Fibroblast of skin of left quadriceps (primary cell): ENCODE measurements around the gene RNASEL.
A peak's percentile ranks its signal among the peaks of the same experiment; 100 is the strongest.
"Not testable (repeated sequence)": the region's sequence is repeated elsewhere in the genome, so short reads cannot be mapped to it uniquely, and the experiment has no call there.

Experiments
- DNase-seq, 2 experiments: peaks; one replicate each; pipeline ENCODE4 v3.0.0-alpha.2; 2013; ENCODE audit warnings: low read depth in 2 of 2

The RNASEL gene, protein sequence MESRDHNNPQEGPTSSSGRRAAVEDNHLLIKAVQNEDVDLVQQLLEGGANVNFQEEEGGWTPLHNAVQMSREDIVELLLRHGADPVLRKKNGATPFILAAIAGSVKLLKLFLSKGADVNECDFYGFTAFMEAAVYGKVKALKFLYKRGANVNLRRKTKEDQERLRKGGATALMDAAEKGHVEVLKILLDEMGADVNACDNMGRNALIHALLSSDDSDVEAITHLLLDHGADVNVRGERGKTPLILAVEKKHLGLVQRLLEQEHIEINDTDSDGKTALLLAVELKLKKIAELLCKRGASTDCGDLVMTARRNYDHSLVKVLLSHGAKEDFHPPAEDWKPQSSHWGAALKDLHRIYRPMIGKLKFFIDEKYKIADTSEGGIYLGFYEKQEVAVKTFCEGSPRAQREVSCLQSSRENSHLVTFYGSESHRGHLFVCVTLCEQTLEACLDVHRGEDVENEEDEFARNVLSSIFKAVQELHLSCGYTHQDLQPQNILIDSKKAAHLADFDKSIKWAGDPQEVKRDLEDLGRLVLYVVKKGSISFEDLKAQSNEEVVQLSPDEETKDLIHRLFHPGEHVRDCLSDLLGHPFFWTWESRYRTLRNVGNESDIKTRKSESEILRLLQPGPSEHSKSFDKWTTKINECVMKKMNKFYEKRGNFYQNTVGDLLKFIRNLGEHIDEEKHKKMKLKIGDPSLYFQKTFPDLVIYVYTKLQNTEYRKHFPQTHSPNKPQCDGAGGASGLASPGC

DNA sequence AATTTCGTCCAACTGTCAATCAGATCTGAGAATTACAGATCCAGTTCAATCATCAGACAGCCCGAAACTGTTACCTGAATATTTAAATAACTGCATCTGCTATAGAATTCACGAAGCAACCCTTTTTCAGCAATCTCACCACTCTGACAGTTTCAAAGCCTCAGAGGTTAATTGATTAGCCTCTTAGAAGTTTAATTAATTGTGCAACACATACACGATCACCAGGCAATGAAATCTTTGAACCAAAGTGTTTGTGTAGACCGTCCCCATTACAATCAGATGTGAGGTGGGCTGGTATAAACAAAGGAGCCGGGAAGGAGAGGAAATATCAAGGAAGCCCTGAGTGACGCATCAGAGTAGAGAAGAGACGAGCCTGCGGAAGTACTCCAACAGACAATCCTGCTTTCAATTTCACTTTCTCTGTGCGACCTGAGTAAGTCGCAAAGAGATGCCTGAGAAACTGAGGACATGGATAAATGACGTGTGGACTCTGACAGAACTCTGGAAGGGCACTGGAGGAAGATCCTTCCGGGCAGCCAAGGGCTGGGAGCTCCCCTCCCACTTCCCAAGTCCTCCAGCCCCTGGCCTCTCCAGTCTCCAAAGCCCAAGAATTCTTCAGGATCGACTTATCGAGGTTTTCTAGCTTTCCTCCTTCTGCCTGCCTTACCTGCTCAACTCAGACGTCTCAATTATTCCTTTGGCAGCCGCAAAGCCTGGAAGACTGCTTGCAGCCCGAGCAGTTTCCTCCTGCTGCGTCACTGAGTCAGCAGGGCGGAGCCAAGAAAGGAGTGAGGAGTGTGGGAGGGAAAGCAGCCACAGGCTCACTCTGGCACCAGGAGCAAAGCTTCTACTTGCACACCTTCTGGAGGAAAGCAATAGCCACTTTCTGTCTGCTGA is at the start of gene RNASEL:
RNASEL (minus strand) TSS at position 757 of the 897 bp plus-strand sequence. CDS start 2,450 bp downstream, outside the sequence.
- DNase-seq, result no peak

DNA sequence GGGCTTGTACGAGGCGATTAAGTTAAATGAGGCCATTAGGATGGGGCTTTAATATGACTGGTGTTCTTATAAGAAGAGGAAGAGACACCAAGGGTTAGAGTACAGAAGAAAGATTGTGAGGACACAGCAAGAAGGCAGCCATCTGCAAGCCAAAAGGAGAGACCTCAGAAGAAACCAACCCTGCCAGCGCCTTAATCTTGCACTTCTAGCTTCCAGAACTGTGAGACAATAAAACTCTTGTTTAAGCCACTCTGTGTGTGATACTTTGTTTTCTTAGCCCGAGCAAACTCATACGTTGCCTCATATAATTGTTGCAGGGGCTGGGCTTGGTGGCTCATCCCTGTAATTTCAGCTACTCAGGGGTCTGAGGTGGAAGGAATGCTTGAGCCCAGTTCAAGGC is 48.7 kb upstream of the RNASEL start:
- no peak for DNase-seq

DNA sequence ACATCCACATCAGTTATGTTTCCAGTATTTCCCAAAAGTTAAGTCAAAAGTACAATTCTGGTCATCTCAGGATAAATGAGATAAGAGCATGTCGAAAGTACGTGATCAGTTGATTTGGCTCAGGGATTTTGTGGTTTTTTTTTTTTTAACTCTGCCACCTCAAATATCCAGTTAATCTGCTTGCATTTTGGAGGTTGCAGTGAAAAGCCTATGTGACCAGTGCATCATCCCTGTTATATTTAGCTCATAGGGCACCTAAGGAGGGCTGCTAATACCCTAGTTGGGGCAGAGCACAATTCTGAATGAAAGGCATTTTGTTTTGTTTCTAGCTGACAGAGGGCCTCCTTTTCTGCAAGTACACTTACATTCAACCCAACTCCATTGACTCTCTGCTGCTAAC is 46.8 kb upstream of the RNASEL start:
- DNase-seq, result no peak

DNA sequence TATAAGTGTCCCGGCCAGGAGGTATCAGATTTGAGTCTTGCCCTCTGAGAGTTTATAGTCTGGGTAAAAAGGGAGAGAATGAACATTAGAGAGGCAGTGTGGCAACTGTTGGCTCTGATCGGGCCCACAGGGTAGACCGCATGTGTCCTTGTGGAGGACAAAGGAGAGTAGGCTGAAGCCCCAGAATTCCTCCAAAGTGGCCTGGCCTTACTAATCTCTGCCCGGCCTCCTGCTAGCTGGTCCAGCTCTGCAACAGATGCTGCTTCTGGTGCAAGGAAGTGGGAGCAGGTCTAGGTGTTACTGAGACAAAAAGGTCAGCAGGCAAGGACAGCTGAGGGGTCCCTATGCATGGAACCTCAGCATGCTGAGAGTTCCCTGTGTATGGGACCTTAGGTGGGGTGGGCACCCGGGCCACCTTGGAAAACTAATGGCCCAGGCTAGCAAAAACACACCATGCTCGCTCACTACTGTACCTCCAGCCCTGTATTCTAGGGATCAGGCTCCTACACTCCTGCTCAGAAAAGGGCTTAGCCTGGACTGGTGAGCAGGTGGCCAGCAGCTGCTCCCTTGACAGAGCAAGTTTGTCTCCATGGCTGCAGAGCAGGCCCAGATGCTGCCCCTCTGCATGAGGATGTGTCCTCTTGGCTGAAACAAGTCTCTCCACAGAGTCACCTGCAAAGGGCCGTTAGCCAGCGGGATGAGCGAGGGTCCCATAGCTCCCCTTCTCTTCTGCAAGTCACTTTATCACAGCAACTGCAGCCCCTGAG is 45.4 kb upstream of the RNASEL start:
- no peak for DNase-seq

DNA sequence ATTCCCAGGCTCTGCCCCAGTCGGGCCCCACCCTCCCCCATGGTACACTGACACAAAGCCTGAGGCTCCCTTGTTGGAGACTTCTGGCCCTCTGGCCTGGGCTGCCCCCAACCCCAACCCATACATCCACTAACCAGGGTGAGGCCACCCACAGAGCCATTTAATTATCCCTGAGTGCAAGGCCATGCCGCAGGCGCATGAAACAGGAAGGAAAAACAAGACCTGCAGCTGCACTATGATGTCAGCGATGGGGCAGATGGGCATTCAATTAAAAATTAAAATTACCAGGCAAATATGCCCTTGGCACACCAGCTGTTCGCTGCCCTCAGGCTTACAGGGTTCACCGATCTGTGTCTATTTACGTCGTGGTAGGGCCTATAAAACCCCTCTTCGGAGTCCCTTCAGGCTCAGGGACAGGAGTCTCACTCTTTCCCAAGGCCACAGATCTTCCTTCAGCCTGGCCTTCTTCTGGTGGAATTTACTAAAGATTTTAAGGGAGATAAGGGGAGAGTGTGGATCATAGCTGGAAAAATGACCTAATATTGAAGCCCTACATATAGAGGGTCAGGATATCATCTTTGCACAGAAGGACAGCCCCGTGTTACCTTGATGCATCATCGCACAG is 44.7 kb upstream of the RNASEL start:
- DNase-seq, result no peak

DNA sequence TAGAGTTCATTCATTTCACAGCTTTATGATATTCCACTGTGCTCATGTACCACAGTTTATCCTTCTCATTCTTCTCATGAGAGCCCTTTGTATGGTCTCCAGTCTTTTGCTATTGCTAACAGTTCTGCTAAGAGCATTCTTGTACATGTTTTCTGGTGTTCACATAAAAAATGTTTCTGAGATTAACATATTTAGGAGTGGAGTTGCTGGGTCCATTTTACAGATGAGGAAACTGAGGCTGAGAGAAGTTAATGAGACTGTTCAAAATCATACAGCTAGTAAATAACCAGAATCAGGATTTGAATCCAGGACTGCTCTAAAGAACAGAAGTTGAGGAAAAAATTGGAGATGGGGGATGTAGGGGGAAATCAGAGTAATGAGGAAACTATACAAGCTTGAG is 44.0 kb upstream of the RNASEL start:
- no peak for DNase-seq

DNA sequence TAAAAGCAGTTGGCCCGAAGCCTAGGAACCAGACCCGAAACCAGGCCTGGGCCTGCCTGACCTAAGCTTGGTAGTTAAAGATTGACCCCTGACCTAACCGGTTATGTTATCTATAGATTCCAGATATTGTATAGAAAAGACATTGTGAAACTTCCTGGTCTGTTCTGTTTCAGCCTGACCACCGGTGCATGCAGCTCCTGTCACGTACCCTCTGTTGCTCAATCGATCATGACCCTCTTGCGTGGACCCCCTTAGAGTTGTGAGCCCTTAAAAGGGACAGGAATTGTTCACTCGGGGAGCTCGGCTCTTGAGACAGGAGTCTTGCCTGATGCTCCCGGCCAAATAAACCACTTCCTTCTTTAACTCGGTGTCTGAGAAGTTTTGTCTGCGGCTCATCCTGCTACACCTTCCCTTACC is 43.4 kb upstream of the RNASEL start:
- DNase-seq, result not testable (repeated sequence)

DNA sequence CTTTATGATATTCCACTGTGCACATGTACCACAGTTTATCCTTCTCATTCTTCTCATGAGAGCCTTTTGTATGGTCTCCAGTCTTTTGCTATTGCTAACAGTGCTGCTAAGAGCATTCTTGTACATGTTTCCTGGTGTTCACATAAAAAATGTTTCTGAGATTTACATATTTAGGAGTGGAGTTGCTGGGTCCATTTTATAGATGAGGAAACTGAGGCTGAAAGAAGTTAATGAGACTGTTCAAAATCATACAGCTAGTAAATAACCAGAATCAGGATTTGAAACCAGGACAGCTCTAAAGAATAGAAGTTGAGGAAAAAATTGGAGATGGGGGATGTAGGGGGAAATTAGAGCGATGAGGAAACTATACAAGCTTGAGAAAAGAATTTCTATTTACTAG is 42.9 kb upstream of the RNASEL start:
- DNase-seq, result no peak

DNA sequence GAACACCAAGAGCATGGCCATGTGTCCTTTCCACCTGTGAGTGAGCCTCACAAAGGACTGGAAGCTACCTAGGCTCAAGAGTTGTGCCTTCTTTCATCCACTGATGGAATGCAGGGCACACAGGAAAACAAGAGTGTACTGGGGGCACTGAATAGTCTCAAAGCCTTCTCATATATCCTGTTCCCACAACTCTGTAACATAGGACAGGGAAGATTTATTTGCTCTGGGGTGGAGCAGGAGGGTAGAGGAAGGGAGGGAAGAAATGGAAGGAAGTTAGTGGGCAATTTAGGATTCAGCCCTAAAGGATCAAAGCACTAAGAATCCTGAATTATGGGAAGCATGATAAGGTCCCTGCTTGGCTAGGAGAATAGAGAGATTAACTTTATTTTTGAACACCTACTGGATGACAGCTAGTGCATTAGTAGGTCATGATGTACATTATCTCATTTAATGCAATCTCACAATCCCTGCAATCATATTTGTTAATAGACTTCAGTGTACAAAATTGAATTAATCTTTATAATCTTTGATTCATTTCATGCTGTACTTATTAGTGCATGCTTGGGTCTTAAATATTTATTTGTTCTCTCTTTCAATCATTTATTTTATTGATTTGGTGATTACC is 42.1 kb upstream of the RNASEL start:
- DNase-seq, result no peak

DNA sequence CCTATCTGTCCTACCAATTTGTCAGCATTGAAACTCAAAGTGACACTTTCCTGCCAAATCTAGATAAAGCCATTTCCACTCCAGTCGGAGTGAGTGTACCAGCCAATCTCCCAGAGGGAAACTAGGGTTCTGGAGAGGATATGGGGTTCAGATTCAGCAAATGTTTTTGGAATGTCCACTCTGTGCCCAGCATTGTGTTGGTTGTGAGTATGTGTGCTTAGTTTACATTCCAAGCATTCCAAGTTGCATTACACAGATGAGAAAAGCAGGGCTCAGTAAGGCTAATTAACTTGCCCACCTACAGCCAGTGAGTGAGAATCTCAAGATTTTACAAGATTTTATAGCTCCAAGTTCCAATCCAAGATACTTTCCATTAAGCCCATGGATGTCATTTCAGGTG is 41.5 kb upstream of the RNASEL start:
- no peak for DNase-seq

DNA sequence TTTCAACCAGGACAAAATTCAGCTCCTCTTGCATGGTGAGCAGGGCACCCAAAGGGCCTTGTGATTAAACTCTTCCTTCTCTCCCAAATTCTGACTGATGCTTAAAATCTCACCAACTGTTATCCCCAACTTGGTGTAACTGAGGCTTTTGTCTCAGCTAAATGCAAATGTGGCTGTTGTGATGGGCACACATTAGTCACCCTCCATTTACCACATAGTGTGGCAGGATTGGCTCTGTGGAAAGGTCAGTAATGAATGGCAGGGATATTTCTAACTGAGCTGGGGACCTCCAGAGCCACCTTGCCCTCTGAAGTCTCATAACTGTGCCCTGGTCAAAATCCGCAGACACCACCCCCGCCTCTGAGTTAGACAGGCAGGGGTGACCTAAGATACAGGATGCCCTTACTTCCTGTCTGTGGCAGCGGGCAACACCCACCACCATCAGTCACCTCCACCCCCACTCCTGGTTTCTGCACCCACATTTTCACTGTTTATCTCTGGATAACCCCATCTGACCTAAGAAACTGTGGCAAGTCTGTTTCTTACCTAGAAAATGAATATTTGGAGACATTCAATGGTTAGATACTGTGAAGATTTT is 40.5 kb upstream of the RNASEL start:
- no peak for DNase-seq

DNA sequence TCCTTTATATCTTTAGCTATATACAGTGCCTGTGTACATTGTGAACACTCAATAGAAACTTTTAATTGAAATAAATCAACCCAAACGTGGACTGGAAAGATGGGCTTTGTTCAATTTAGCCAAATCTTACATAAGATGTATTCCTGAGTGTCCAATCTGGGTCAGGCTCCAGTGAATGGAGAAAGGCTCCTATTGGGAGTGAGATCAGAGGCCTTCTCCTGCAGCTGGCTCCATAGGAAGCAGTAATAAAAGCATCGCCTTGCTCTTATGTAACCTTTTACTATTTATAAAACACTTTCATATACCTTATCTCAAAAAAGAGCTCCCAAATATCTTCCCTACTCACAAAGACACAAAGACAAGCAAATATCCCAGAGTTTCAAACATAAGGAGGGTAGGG is 40.0 kb upstream of the RNASEL start:
- no peak for DNase-seq

DNA sequence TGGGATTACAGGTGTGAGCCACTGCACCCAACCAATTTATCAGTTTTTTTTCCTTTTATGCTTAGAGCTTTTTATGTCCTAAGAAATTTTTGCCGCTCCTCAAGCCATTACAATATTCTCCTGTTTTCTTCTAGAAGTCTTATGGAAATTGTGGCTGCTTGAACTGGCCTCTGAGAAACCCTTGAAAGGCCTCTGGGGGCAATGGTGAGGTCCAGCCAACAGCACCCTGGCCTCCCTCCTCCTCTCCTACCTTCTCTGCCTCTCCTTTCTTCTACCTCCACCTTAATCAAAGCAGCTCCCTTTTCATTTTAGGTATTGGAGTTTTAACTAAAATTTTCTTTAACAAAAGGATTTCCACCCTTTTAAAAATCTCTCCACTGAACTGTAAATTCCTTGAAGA is 39.6 kb upstream of the RNASEL start:
- DNase-seq, result no peak

DNA sequence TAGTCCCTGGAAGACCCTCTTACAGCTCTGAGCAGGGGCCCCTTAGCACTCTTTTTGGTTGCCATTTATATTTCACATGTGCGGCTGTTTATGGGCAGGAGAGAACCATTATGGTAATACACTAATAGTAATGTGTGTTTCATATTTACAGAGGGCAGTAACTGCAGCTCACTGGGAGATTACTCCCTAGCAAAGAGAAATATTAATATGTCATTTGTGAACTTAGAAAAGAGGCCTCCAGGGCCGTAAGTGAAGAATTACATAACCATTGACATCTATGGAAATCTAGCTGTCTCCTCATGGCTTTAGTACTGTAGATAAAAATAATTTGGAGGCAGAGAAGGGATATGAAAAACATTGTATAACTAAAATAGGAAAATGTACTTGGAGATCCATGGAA is 38.6 kb upstream of the RNASEL start:
- DNase-seq, result no peak

DNA sequence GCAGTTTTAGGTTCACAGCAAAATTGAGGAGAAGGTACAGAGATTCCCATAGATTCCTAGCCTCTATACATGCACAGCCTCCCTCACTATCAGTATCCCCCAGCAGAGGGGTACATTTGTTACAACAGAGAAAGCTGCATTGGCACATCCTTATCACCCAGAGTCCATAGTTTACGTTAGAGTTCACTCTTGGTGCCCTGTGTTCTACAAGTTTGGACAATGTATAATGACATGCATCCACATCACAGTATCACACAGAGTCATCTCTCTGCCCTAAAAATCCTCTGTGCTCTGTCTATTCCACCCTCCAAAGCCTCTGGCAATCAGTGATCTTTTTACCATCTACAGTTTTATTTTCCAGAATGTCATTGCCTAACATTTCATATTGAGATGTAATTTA is 37.5 kb upstream of the RNASEL start:
- no peak for DNase-seq

DNA sequence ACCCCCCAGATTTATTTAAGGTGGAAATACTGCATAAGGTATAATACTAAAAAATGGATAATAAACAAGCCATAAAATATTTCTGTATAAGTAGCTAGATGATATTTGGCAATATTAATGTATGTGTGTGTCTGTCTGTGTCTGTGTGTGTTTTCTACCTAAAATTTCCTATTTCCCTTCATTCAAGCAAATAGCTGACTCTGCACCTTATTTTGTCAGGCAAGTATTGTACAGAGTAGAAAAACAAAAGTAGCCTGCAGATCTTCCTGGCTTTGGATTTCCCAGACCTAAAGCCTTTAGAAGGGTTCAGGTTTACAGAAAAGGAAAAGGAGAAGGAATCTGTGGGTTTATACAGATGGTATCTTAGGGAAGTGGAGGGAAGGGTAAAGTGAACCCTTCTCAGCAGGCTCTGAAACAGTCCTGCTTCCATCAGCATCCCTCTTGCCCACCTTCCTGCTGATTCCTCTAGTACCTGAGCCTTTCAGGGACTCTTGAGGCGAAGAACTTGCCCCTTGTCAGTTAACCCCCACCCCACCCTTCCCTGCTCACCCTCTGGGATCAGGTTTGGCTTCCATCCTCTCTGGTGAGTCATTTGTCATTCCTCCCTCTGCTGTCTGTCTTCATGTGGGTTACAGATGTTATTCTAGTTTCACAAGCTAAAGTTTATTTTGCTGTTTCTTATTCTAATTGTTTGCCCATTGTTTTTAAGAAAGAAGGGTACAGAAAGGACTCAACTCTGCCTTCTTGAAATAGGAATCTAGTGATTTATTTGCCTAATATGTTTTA is 36.9 kb upstream of the RNASEL start:
- no peak for DNase-seq

DNA sequence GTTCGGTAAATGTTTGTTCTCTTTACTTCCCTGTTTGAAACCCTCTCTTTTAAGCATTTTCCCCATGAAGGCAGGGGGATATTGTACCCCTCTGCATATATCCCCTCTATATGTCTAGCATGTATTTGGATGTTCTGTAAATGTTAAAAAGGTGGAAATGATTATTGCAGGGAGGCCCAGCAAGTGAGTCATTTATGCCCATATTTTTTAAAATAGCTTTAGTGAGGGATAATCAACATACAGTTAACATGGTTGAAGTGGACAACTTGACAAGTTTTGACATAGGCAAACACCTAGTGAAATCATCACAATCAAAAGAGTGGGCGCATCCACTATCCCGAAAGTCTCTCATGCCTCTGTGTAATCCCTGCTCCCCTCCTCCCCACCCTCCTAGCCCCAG is 36.0 kb upstream of the RNASEL start:
- DNase-seq, result no peak

DNA sequence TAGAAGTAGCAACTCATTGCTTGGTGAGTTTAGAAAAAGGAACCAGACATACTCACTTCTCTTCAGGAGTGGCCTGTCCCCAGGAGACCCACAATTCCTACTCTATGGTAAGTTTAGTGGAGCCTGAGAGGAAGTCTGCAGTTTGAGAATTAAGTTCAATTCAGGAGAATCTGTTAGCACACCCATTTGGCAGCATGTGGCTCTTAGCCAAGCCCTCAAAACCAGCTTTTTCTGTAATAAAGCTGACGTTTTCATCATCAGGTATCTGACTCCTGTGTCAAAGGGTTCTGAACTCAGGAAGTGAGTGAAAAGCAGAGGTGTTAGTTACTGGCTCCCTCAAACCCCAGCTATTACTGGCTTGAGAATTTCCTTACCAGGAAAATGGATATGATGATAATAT is 35.5 kb upstream of the RNASEL start:
- no peak for DNase-seq

DNA sequence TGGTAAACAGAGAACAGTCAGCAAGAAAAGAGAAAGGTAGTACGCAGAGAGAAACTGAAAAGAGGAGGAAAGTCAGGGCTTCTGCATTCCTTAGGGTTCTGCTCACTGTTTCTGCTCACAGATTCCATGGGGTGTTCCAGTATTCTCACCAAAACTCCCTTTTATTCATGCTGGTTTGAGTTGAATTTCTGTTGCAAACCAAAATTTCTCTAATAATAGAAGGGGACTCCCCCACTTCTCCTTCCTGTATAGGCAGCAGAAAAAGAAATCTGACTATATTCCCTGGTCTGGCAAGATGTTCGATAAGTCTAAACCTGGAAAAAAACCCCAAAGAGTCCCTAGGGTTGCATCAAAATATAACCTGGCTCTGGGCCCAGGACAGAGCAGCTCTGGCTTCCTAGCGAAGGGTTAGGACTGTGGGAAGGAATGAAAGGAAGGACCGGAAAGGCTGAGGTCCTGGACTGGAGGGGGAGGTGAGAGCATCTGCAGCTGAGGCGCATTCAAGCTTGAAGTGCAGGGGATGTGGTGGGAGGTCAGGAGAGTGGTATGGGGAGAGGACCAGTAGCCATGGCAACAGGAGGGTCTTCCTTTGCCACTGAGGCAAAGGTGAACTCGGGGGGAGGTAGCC is 34.0 kb upstream of the RNASEL start:
- DNase-seq, result peak in 1 of 2 experiments; percentile 60
